PC-9 (cell line): ENCODE measurements around the gene CES1. TPM values are rescaled to one million over a fixed set of nuclear protein-coding genes. Genes with fewer than 3 reads are reported as not detected.
"Not testable (repeated sequence)": the region's sequence is repeated elsewhere in the genome, so short reads cannot be mapped to it uniquely, and the experiment has no call there.

Experiments used
- BruUV-seq: library from RNA; stranded (reverse); fragments of 400-500 nt; replicated peaks from 2 replicates; lab custom pipeline; 2021; lab: Mats Ljungman, UMichigan
- CTCF ChIA-PET: fragments of 300-600 bp; sonication (Branson Sonifier 250); formaldehyde crosslinking; loops from one replicate; lab custom pipeline; 2022; ENCODE audit warnings: antibody characterized with exemption; lab: Charles Lee
- POLR2A ChIA-PET: fragments of 300-600 bp; sonication (Branson Sonifier 250); formaldehyde crosslinking; loops from one replicate; lab custom pipeline; 2022; ENCODE audit warnings: antibody characterized with exemption; ENCODE audit not compliant: unreplicated experiment; lab: Charles Lee
- DNase-seq, 2 experiments: peaks; one replicate each; pipeline versions ENCODE4 v3.0.0 to v3.0.0-alpha.2; 2015 to 2022; ENCODE audit warnings: mixed read lengths in 1 of 2
- H2AFZ ChIP-seq: fragments of 200-600 bp; sonication (generic); 2 replicates; pipeline ENCODE4 v1.8.1; 2017; ENCODE audit warnings: antibody characterized with exemption
- H3F3A ChIP-seq: fragments of 200-600 bp; sonication (generic); 2 replicates; pipeline ENCODE4 v1.8.1; 2017; ENCODE audit warnings: antibody characterized with exemption, mild to moderate bottlenecking, low read depth; ENCODE audit not compliant: insufficient read depth
- H3K27ac ChIP-seq: fragments of 200-600 bp; sonication (generic); 2 replicates; pipeline ENCODE4 v1.6.1; 2016; ENCODE audit warnings: mixed run types
- H3K27me3 ChIP-seq: fragments of 200-600 bp; sonication (generic); 2 replicates; pipeline ENCODE4 v1.6.1; 2016; ENCODE audit warnings: low read depth, mixed run types; ENCODE audit not compliant: insufficient read depth
- H3K36me3 ChIP-seq: fragments of 200-600 bp; sonication (generic); 2 replicates; pipeline ENCODE4 v1.6.1; 2016; ENCODE audit warnings: low read depth, mixed run types
- H3K4me1 ChIP-seq: fragments of 200-600 bp; sonication (generic); replicated peaks from 2 replicates; pipeline ENCODE4 v1.6.1; 2016; ENCODE audit warnings: mixed run types; ENCODE audit not compliant: insufficient read depth
- H3K4me2 ChIP-seq: fragments of 200-600 bp; sonication (generic); 2 replicates; pipeline ENCODE4 v1.6.1; 2017; ENCODE audit warnings: mixed run types
- H3K4me3 ChIP-seq: fragments of 200-600 bp; sonication (generic); 2 replicates; pipeline ENCODE4 v1.6.1; 2016; ENCODE audit warnings: mixed run types
- H3K79me2 ChIP-seq: fragments of 200-600 bp; sonication (generic); 2 replicates; pipeline ENCODE4 v1.6.1; 2017; ENCODE audit warnings: low read depth, mixed run types
- H3K9me2 ChIP-seq: fragments of 200-600 bp; sonication (generic); 2 replicates; pipeline ENCODE4 v1.8.1; 2017; ENCODE audit warnings: mild to moderate bottlenecking; ENCODE audit not compliant: insufficient read depth
- H3K9me3 ChIP-seq: fragments of 200-600 bp; sonication (generic); 2 replicates; pipeline ENCODE4 v1.8.1; 2016; ENCODE audit warnings: low read depth; ENCODE audit not compliant: insufficient read depth
- H4K20me1 ChIP-seq: fragments of 200-600 bp; sonication (generic); 2 replicates; pipeline ENCODE4 v1.8.1; 2017; ENCODE audit not compliant: insufficient read depth
- CTCF ChIP-seq: fragments of 200-600 bp; sonication (generic); conservative IDR thresholded peaks from 2 replicates; pipeline ENCODE4 v1.6.1; 2017; ENCODE audit warnings: mixed run types, antibody characterized with exemption, mild to moderate bottlenecking, moderate library complexity
- EZH2 ChIP-seq: fragments of 200-600 bp; sonication (generic); IDR thresholded peaks from 2 replicates; pipeline ENCODE4 v1.8.0; 2017; ENCODE audit warnings: antibody characterized with exemption, low read depth
- intact Hi-C: fragments of 100-400 bp; cut with micrococcal nuclease; formaldehyde crosslinking; loops from one replicate; pipeline ENCODE4 v1.10.0; 2022; ENCODE audit not compliant: unreplicated experiment
- total RNA-seq: library from RNA; stranded (reverse); gene quantifications from 2 replicates; pipeline ENCODE4 v1.2.3, GENCODE V29; 2021

Gene CES1
- total RNA-seq, 1 experiment from 2014 or later, result 107 TPM

- H4K20me1 ChIP-seq, result no peaks in the 10 kb centered on the region
- H3K4me3 ChIP-seq, result no peak overlapping the region
- no peak overlapping the region for H3K27ac ChIP-seq
- no peak overlapping the region for H3K4me2 ChIP-seq
- ChIA-PET POLR2A (no interaction called here), CTCF (no interaction called here)
- TF ChIP-seq CTCF (no peak), EZH2 (no peak)
- H3K9me3 ChIP-seq, result no peaks in the 10 kb centered on the region
- no peak overlapping the region for H2AFZ ChIP-seq
- intact Hi-C loops, result no loop called here
- H3K79me2 ChIP-seq, result no peaks in the 10 kb centered on the region
- H3F3A ChIP-seq, result no peaks in the 10 kb centered on the region
- no peaks in the 10 kb centered on the region for H3K4me1 ChIP-seq
- no peak for DNase-seq
- no peaks in the 10 kb centered on the region for H3K9me2 ChIP-seq
- H3K36me3 ChIP-seq, result no peaks in the 10 kb centered on the region
- no TSS peak for BruUV-seq
- H3K27me3 ChIP-seq, result peaks cover 59% of the 10 kb centered on the region
These were observed 23.0 kb downstream of the CES1 start for GRCh38 chr16:55809851-55810250.

GRCh38 chr16:55809386-55809785 is 23.5 kb downstream of the CES1 start:
- no TSS peak for BruUV-seq

GRCh38 chr16:55808286-55808685 is 24.6 kb downstream of the CES1 start:
- H3K4me2 ChIP-seq, H3K27ac ChIP-seq, BruUV-seq, CTCF ChIA-PET, H3K36me3 ChIP-seq, H4K20me1 ChIP-seq, H2AFZ ChIP-seq, H3K79me2 ChIP-seq, H3K4me1 ChIP-seq, intact Hi-C loops, H3K9me2 ChIP-seq, H3F3A ChIP-seq, H3K4me3 ChIP-seq, H3K9me3 ChIP-seq, DNase-seq, POLR2A ChIA-PET: not testable (repeated sequence)
- peaks cover 44% of the 10 kb centered on the region for H3K27me3 ChIP-seq

More at GRCh38 chr16:55809386-55809785, 23.5 kb downstream of the CES1 start:
- no peaks in the 10 kb centered on the region for H3K79me2 ChIP-seq
- no peak overlapping the region for H3K4me3 ChIP-seq
- TF ChIP-seq CTCF (no peak), EZH2 (no peak)
- no peaks in the 10 kb centered on the region for H3K9me2 ChIP-seq
- no peaks in the 10 kb centered on the region for H3F3A ChIP-seq
- no peaks in the 10 kb centered on the region for H3K4me1 ChIP-seq
- no peak overlapping the region for H3K27ac ChIP-seq
- no peaks in the 10 kb centered on the region for H4K20me1 ChIP-seq
- H2AFZ ChIP-seq, result no peak overlapping the region
- DNase-seq, result no peak
- no peaks in the 10 kb centered on the region for H3K36me3 ChIP-seq
- intact Hi-C loops, result no loop called here
- CTCF ChIA-PET, result no interaction called here
- POLR2A ChIA-PET, result no interaction called here
- no peaks in the 10 kb centered on the region for H3K9me3 ChIP-seq
- H3K27me3 ChIP-seq, result peaks cover 54% of the 10 kb centered on the region
- no peak overlapping the region for H3K4me2 ChIP-seq

- H3K27ac ChIP-seq, H2AFZ ChIP-seq, H3K4me3 ChIP-seq, POLR2A ChIA-PET, H3K4me2 ChIP-seq, BruUV-seq, H4K20me1 ChIP-seq, intact Hi-C loops, H3F3A ChIP-seq, H3K9me2 ChIP-seq, H3K36me3 ChIP-seq, H3K9me3 ChIP-seq, H3K4me1 ChIP-seq, CTCF ChIA-PET, DNase-seq, H3K79me2 ChIP-seq: not testable (repeated sequence)
- H3K27me3 ChIP-seq, result peaks cover 12% of the 10 kb centered on the region
These were observed 27.8 kb downstream of the CES1 start for GRCh38 chr16:55805104-55805503.

- H3K9me3 ChIP-seq, H3K36me3 ChIP-seq, H3K79me2 ChIP-seq, CTCF ChIA-PET, H3K4me2 ChIP-seq, BruUV-seq, DNase-seq, H3K27me3 ChIP-seq, H3K9me2 ChIP-seq, H3K4me1 ChIP-seq, H2AFZ ChIP-seq, H3K27ac ChIP-seq, intact Hi-C loops, H4K20me1 ChIP-seq, POLR2A ChIA-PET, H3F3A ChIP-seq, H3K4me3 ChIP-seq: not testable (repeated sequence)
These were observed 29.2 kb downstream of the CES1 start for GRCh38 chr16:55803681-55804080.

- H3K9me3 ChIP-seq, H3K27ac ChIP-seq, BruUV-seq, CTCF ChIA-PET, H3K4me1 ChIP-seq, H3K79me2 ChIP-seq, DNase-seq, H3F3A ChIP-seq, H3K4me3 ChIP-seq, H4K20me1 ChIP-seq, H3K9me2 ChIP-seq, intact Hi-C loops, H3K27me3 ChIP-seq, H3K36me3 ChIP-seq, H2AFZ ChIP-seq, H3K4me2 ChIP-seq, POLR2A ChIA-PET: not testable (repeated sequence)
These were observed 39.9 kb downstream of the CES1 start for GRCh38 chr16:55792934-55793374.
